Endothelial cell of umbilical vein (primary cell): ENCODE measurements around the gene KPNB1. TPM values are rescaled to one million over a fixed set of nuclear protein-coding genes. Genes with fewer than 3 reads are reported as not detected.
A peak's percentile ranks its signal among the peaks of the same experiment; 100 is the strongest.

Experiments
- BruUV-seq: library from RNA; stranded (reverse); fragments of 400-500 nt; replicated peaks from 2 replicates; lab custom pipeline; 2021; lab: Mats Ljungman, UMichigan
- CTCF ChIA-PET: fragments of 300-600, 350-600 bp; sonication (Branson Sonifier 250); formaldehyde crosslinking; loops from one replicate; lab custom pipeline; 2021; ENCODE audit warnings: antibody characterized with exemption, inconsistent platforms; lab: Charles Lee
- POLR2A ChIA-PET: fragments of 300-600, 350-600 bp; sonication (Branson Sonifier 250); formaldehyde crosslinking; loops from one replicate; lab custom pipeline; 2021; ENCODE audit warnings: antibody characterized with exemption, inconsistent platforms; lab: Charles Lee
- DNase-seq: peaks from one replicate; pipeline ENCODE4 v3.0.0-alpha.2; 2011; ENCODE audit warnings: low read depth, low spot score
- FAIRE-seq: peaks from 2 replicates; lab custom pipeline; 2011; peaks lifted over from hg19 to GRCh38; lab: Jason Lieb, UNC
- H2AFZ ChIP-seq: 2 replicates; pipeline ENCODE4 v1.6.0; 2012; ENCODE audit warnings: low read depth, low read length, control low read depth, inconsistent platforms
- H3K27ac ChIP-seq: 2 replicates; pipeline ENCODE4 v1.5.1; 2011; ENCODE audit warnings: low read depth, mild to moderate bottlenecking, control low read depth, low read length, moderate library complexity; ENCODE audit not compliant: insufficient read depth
- H3K27me3 ChIP-seq, 2 experiments: 2 replicates each; pipeline versions ENCODE4 v1.6.0 to v1.6.1; 2011; ENCODE audit warnings: low read length in 2 of 2, mixed read lengths in 1 of 2; ENCODE audit not compliant: control insufficient read depth in 2 of 2, insufficient read depth in 2 of 2
- H3K36me3 ChIP-seq, 2 experiments: 2 replicates in 1 of 2; 3 replicates in 1 of 2; pipeline ENCODE4 v1.5.1; 2011; ENCODE audit warnings: low read length in 2 of 2, mild to moderate bottlenecking in 1 of 2, moderate library complexity in 1 of 2; ENCODE audit not compliant: control insufficient read depth in 2 of 2, insufficient read depth in 2 of 2; ENCODE audit errors: extremely low read depth in 1 of 2
- H3K4me1 ChIP-seq: 3 replicates; pipeline ENCODE4 v1.5.1; 2011; ENCODE audit warnings: mild to moderate bottlenecking, low read length; ENCODE audit not compliant: control insufficient read depth, insufficient read depth; ENCODE audit errors: extremely low read depth
- H3K4me2 ChIP-seq: 2 replicates; pipeline ENCODE4 v1.6.1; 2011; ENCODE audit warnings: low read length, control low read depth, mixed read lengths; ENCODE audit not compliant: insufficient read depth
- H3K4me3 ChIP-seq, 3 experiments: fragments of 200-600 bp in 1 of 3; sonication (generic), shearing (Covaris generic) in 1 of 3; replicated peaks in 1 of 3; 2 replicates each; pipeline ENCODE4 v1.5.1; 2011 to 2016; ENCODE audit warnings: control low read depth in 3 of 3, low read length in 3 of 3, mild to moderate bottlenecking in 2 of 3, inconsistent platforms in 1 of 3, low read depth in 1 of 3, moderate library complexity in 1 of 3; ENCODE audit not compliant: insufficient read depth in 1 of 3
- H3K79me2 ChIP-seq: 2 replicates; pipeline ENCODE4 v1.6.0; 2012; ENCODE audit warnings: low read length, inconsistent platforms; ENCODE audit not compliant: control insufficient read depth, insufficient read depth
- H3K9ac ChIP-seq: replicated peaks from 2 replicates; pipeline ENCODE3; 2011; ENCODE audit warnings: low read length, control low read depth; ENCODE audit not compliant: insufficient read depth; ENCODE audit errors: extremely low read depth
- H3K9me1 ChIP-seq: replicated peaks from 3 replicates; pipeline ENCODE4 v1.6.0; 2011; ENCODE audit warnings: mild to moderate bottlenecking, low read length; ENCODE audit not compliant: control insufficient read depth, insufficient read depth; ENCODE audit errors: extremely low read depth
- H3K9me3 ChIP-seq: replicated peaks from 2 replicates; pipeline ENCODE4 v1.5.1; 2012; ENCODE audit warnings: low read length, inconsistent platforms; ENCODE audit not compliant: control insufficient read depth, insufficient read depth
- H4K20me1 ChIP-seq: replicated peaks from 2 replicates; pipeline ENCODE3; 2011; ENCODE audit warnings: mild to moderate bottlenecking, low read length; ENCODE audit not compliant: control insufficient read depth, insufficient read depth; ENCODE audit errors: extremely low read depth
- CTCF ChIP-seq, 2 donors: IDR thresholded peaks; 1 replicate in 1 of 2; 2 replicates in 1 of 2; pipeline ENCODE4 v1.5.1; 2011; ENCODE audit warnings: low read length in 2 of 2, mild to moderate bottlenecking in 2 of 2, moderate library complexity in 2 of 2, control low read depth in 1 of 2, inconsistent platforms in 1 of 2, low read depth in 1 of 2; ENCODE audit not compliant: insufficient read depth in 1 of 2; ENCODE audit errors: extremely low read depth in 1 of 2
- EZH2 ChIP-seq: IDR thresholded peaks from 2 replicates; pipeline ENCODE4 v1.6.1; 2012; ENCODE audit warnings: borderline replicate concordance, low read depth, mild to moderate bottlenecking, moderate library complexity, low read length, inconsistent platforms; ENCODE audit not compliant: severe bottlenecking
- dilution Hi-C: fragments of 300-500 bp; cut with MboI; formaldehyde crosslinking; loops from one replicate; pipeline ENCODE4 v1.15.0; 2019; ENCODE audit warnings: low sequenced_read_pairs; ENCODE audit not compliant: extremely low pct_ligation_motif_present
- intact Hi-C: fragments of 100-400 bp; cut with micrococcal nuclease; formaldehyde crosslinking; loops from one replicate; pipeline ENCODE4 v1.10.0; 2022
- polyA plus RNA-seq, 4 experiments: library from polyadenylated mRNA; depleted of rRNA in 3 of 4; stranded (reverse) in 3 of 4; unstranded in 1 of 4; fragments of >200 nt; gene quantifications; 2 replicates each; pipeline versions ENCODE4 v1.2.1 to v1.2.3, GENCODE V29; 2011 to 2012; ENCODE audit warnings: missing spikeins in 1 of 4
- total RNA-seq: library from RNA; stranded (reverse); gene quantifications from 2 replicates; pipeline ENCODE4 v1.2.3, GENCODE V29; 2021

Gene KPNB1
- total and polyA plus RNA-seq, 2 donors (not counting 3 experiments of a cell fraction or from before 2014, with no cell fraction given) = 119 to 495 TPM

GRCh38 chr17:47733047-47733673 lies 83.4 kb downstream of the KPNB1 start, which contains the start of gene TBX21:
Gene TBX21 (plus strand): TSS chr17:47733236. CDS start chr17:47733455, 219 bp downstream.
- Histone ChIP-seq H3K79me2 (no peaks in the 10 kb centered on the region), H3K9ac (no peak within 1 kb of the TSS), H2AFZ (peak within 1 kb of the TSS; percentile 46), H3K9me3 (no peaks in the 10 kb centered on the region), H4K20me1 (no peaks in the 10 kb centered on the region), H3K4me1 (no peaks in the 10 kb centered on the region), H3K4me2 (peak within 1 kb of the TSS; percentile 28), H3K9me1 (no peaks in the 10 kb centered on the region), H3K4me3 (peak within 1 kb of the TSS in 2 of 3 experiments; percentile 13 to 24), H3K36me3 (no peaks in the 10 kb centered on the region), H3K27ac (no peak within 1 kb of the TSS), H3K27me3 (peaks cover 37 to 38% of the 10 kb centered on the region in 2 experiments)
- no peak for FAIRE-seq
- no TSS peak for BruUV-seq
- TF ChIP-seq CTCF (IDR thresholded peaks at IDR 0.05; ENCODE audit: extremely low read depth in 1 of 2, insufficient read depth in 1 of 2, low read depth in 1 of 2, low read length in 2 of 2) (peak in 1 of 2 donors; percentile 36), EZH2 (no peak)
- ChIA-PET POLR2A (no interaction called here), CTCF (interaction anchor here (0.8 to 0.9 kb wide), 3 partner anchors 12 to 57 kb away, joined by 3 to 4 read pairs (median 3); no protein-coding TSS in a partner anchor)
- intact Hi-C loops = no loop called here
- dilution Hi-C loops = no loop called here
- DNase-seq = peak; percentile 25
